ENCODE results near the gene FAM98A.

FAM98A gene

GRCh38 chr2:33595385-33595784 is 3.7 kb downstream of the FAM98A start:
- DNase-seq: no peak

GRCh38 chr2:33589444-33589843 is 9.7 kb downstream of the FAM98A start:
- DNase-seq: no peak

- DNase-seq: no peak
Measured at GRCh38 chr2:33588232-33588631, 10.9 kb downstream of the FAM98A start.

- DNase-seq: no peak
Measured at GRCh38 chr2:33586766-33587165, 12.3 kb downstream of the FAM98A start.

- DNase-seq: peak; percentile 66
Measured at GRCh38 chr2:33583194-33583938, 15.7 kb downstream of the FAM98A start.

- no peak for DNase-seq
Measured at GRCh38 chr2:33581872-33582271, 17.2 kb downstream of the FAM98A start.

- DNase-seq: no peak
Measured at GRCh38 chr2:33579227-33579626, 19.9 kb downstream of the FAM98A start.

GRCh38 chr2:33577668-33578067 is 21.4 kb downstream of the FAM98A start:
- DNase-seq: no peak

- no peak for DNase-seq
Measured at GRCh38 chr2:33577084-33577483, 22.0 kb downstream of the FAM98A start.

GRCh38 chr2:33573657-33574056 is 25.4 kb downstream of the FAM98A start:
- no peak for DNase-seq

- DNase-seq: no peak
Measured at GRCh38 chr2:33570681-33571080, 28.4 kb downstream of the FAM98A start.

- no peak for DNase-seq
Measured at GRCh38 chr2:33561872-33562271, 37.2 kb downstream of the FAM98A start.

GRCh38 chr2:33560017-33560416 is 39.1 kb downstream of the FAM98A start:
- no peak for DNase-seq

- no peak for DNase-seq
Measured at GRCh38 chr2:33559328-33559727, 39.8 kb downstream of the FAM98A start.

- DNase-seq: no peak
Measured at GRCh38 chr2:33555681-33556080, 43.4 kb downstream of the FAM98A start.

- no peak for DNase-seq
Measured at GRCh38 chr2:33552758-33553461, 46.2 kb downstream of the FAM98A start.

GRCh38 chr2:33550206-33550605 is 48.9 kb downstream of the FAM98A start:
- DNase-seq: no peak

GRCh38 chr2:33541243-33541642 is 57.9 kb downstream of the FAM98A start:
- no peak for DNase-seq

GRCh38 chr2:33535421-33535820 is 63.7 kb downstream of the FAM98A start:
- DNase-seq: no peak

Measured in OCI-M1 (cell line).